Measurements from ENCODE around the gene AKT1. TPM values are rescaled to one million over a fixed set of nuclear protein-coding genes. Genes with fewer than 3 reads are reported as not detected.

The AKT1 gene
- total RNA-seq, 1 experiment from 2014 or later, result 118 TPM

GRCh38 chr14:104806625-104807465 lies 11.3 kb upstream of the AKT1 start:
- no TSS peak for BruUV-seq (replicated peaks)
- H3K27me3 Mint-ChIP-seq (ENCODE audit: unreplicated experiment), result no peaks in the 10 kb centered on the region
- DNase-seq, result no peak
- no peaks in the 10 kb centered on the region for H3K9me3 Mint-ChIP-seq (ENCODE audit: low read depth, unreplicated experiment)
- intact Hi-C loops (cut with micrococcal nuclease; ENCODE audit: unreplicated experiment), result no loop called here
- H3K27ac Mint-ChIP-seq (ENCODE audit: unreplicated experiment), result peak overlapping the region; percentile 73
- H3K4me3 Mint-ChIP-seq (ENCODE audit: low read depth, unreplicated experiment), result no peak overlapping the region
- H3K4me1 Mint-ChIP-seq (ENCODE audit: low read depth, unreplicated experiment), result no peaks in the 10 kb centered on the region
- H3K36me3 Mint-ChIP-seq (ENCODE audit: insufficient read depth, unreplicated experiment), result peaks cover 6% of the 10 kb centered on the region
- TF ChIP-seq, protein P1, sequence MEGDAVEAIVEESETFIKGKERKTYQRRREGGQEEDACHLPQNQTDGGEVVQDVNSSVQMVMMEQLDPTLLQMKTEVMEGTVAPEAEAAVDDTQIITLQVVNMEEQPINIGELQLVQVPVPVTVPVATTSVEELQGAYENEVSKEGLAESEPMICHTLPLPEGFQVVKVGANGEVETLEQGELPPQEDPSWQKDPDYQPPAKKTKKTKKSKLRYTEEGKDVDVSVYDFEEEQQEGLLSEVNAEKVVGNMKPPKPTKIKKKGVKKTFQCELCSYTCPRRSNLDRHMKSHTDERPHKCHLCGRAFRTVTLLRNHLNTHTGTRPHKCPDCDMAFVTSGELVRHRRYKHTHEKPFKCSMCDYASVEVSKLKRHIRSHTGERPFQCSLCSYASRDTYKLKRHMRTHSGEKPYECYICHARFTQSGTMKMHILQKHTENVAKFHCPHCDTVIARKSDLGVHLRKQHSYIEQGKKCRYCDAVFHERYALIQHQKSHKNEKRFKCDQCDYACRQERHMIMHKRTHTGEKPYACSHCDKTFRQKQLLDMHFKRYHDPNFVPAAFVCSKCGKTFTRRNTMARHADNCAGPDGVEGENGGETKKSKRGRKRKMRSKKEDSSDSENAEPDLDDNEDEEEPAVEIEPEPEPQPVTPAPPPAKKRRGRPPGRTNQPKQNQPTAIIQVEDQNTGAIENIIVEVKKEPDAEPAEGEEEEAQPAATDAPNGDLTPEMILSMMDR (IDR thresholded peaks at IDR 0.05; ENCODE audit: unreplicated experiment), result no peak
- CTCF ChIA-PET, result no interaction called here

DNA sequence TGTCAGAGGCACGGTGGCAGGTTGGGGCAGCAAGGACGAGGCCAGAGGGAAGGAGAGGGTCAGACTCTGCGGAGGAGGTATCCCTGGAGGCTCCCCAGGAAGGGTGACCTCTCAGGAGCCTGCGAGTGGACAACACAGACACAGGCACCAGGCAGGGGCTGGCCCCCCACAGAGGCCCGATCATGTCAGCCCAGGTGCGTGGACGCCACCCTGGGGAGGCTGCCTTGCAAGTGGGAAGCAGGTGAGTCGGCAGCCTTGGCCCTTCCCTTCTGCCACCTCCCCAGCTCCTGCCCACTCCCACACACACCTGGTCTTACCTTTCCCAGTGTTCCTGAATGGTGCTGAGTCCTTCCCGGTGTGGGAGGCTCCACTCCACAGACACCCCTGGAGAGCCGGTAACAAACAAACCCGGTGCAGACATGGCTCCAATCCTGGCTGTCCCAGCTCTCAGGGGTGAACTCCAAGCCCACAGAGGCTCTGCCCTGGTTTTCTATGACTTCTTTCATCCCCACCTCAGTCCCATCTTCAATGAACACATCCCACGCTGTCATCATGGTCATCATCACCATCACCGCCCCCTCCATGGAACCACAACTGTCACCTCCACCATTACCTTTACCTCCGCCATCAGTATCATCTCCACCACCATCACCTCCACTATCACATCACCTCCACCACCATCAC lies 10.5 kb upstream of the AKT1 start:
- intact Hi-C loops (cut with micrococcal nuclease; ENCODE audit: unreplicated experiment), result no loop called here
- no peak for DNase-seq
- peak overlapping the region; percentile 73 for H3K27ac Mint-ChIP-seq (ENCODE audit: unreplicated experiment)
- H3K4me3 Mint-ChIP-seq (ENCODE audit: low read depth, unreplicated experiment), result no peak overlapping the region
- H3K27me3 Mint-ChIP-seq (ENCODE audit: unreplicated experiment), result no peaks in the 10 kb centered on the region
- H3K36me3 Mint-ChIP-seq (ENCODE audit: insufficient read depth, unreplicated experiment), result peaks cover 11% of the 10 kb centered on the region
- H3K4me1 Mint-ChIP-seq (ENCODE audit: low read depth, unreplicated experiment), result no peaks in the 10 kb centered on the region
- no peaks in the 10 kb centered on the region for H3K9me3 Mint-ChIP-seq (ENCODE audit: low read depth, unreplicated experiment)
- CTCF ChIA-PET, result interaction anchor here (0.6 kb wide), 1 partner anchor 1277 kb away, joined by 7 read pairs; the partner anchor contains the start of gene TRMT61A
- no TSS peak for BruUV-seq (replicated peaks)
- TF ChIP-seq, protein P1 (IDR thresholded peaks at IDR 0.05; ENCODE audit: unreplicated experiment), result no peak

GRCh38 chr14:104805326-104805678 lies 9.8 kb upstream of the AKT1 start:
- Mint-ChIP-seq H3K4me3 (ENCODE audit: low read depth, unreplicated experiment) (no peak overlapping the region), H3K9me3 (ENCODE audit: low read depth, unreplicated experiment) (no peaks in the 10 kb centered on the region), H3K36me3 (ENCODE audit: insufficient read depth, unreplicated experiment) (peaks cover 15% of the 10 kb centered on the region), H3K27ac (ENCODE audit: unreplicated experiment) (no peak overlapping the region), H3K4me1 (ENCODE audit: low read depth, unreplicated experiment) (no peaks in the 10 kb centered on the region), H3K27me3 (ENCODE audit: unreplicated experiment) (no peaks in the 10 kb centered on the region)
- CTCF ChIA-PET, result no interaction called here
- intact Hi-C loops (cut with micrococcal nuclease; ENCODE audit: unreplicated experiment), result no loop called here
- BruUV-seq (replicated peaks), result no TSS peak
- DNase-seq, result peak; percentile 70
- TF ChIP-seq, protein P1 (IDR thresholded peaks at IDR 0.05; ENCODE audit: unreplicated experiment), result no peak

- Mint-ChIP-seq H3K4me1 (ENCODE audit: low read depth, unreplicated experiment) (peaks cover 4% of the 10 kb centered on the region), H3K4me3 (ENCODE audit: low read depth, unreplicated experiment) (no peak overlapping the region), H3K36me3 (ENCODE audit: insufficient read depth, unreplicated experiment) (peaks cover 15% of the 10 kb centered on the region), H3K9me3 (ENCODE audit: low read depth, unreplicated experiment) (no peaks in the 10 kb centered on the region), H3K27ac (ENCODE audit: unreplicated experiment) (no peak overlapping the region), H3K27me3 (ENCODE audit: unreplicated experiment) (no peaks in the 10 kb centered on the region)
- intact Hi-C loops (cut with micrococcal nuclease; ENCODE audit: unreplicated experiment), result no loop called here
- BruUV-seq (replicated peaks), result no TSS peak
- CTCF ChIA-PET, result no interaction called here
- no peak for DNase-seq
- TF ChIP-seq, protein P1 (IDR thresholded peaks at IDR 0.05; ENCODE audit: unreplicated experiment), result no peak
Measured at GRCh38 chr14:104804481-104805325, 9.2 kb upstream of the AKT1 start.
